ENCODE measurements around the gene TLR8. TPM values are rescaled to one million over a fixed set of nuclear protein-coding genes. Genes with fewer than 3 reads are reported as not detected.

TLR8 gene
- total RNA-seq, 1 donor from 2014 or later = not detected

DNA sequence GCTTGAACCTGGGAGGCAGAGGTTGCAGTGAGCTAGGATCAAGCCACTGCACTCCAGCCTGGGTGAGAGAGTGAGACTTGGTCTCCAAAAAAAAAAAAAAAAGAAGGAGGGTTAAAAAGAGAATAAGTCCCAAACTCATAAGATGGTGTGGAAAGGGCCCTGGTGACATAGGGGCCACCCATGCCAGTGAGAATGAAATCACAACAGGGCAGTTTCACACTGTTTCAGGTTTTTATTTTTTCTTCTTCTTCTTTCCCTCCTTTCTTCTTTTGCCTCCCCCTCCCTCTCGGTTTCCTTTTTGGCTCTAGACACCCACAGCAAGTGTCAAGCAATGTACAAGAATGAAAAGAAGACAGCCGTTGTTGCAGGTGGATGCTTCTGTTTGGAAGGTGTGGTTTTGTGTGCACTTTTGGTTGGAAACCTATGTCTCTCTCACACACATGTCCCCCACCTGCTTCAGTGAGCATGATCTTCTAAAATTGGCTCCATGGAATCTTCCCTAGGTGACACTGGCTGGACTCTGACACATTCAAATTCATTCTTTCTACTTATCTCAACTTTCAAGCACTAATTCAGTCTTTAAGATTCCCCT, 14.4 kb upstream of the TLR8 start:
- no peak overlapping the region for H3K4me3 ChIP-seq (ENCODE audit: low read depth, low read length)
- no peaks in the 10 kb centered on the region for H3K36me3 ChIP-seq (ENCODE audit: control insufficient read depth, insufficient read depth, low read length)
- FAIRE-seq (no peak), DNase-seq (ENCODE audit: low read depth) (no peak)
- TF ChIP-seq, protein P1, sequence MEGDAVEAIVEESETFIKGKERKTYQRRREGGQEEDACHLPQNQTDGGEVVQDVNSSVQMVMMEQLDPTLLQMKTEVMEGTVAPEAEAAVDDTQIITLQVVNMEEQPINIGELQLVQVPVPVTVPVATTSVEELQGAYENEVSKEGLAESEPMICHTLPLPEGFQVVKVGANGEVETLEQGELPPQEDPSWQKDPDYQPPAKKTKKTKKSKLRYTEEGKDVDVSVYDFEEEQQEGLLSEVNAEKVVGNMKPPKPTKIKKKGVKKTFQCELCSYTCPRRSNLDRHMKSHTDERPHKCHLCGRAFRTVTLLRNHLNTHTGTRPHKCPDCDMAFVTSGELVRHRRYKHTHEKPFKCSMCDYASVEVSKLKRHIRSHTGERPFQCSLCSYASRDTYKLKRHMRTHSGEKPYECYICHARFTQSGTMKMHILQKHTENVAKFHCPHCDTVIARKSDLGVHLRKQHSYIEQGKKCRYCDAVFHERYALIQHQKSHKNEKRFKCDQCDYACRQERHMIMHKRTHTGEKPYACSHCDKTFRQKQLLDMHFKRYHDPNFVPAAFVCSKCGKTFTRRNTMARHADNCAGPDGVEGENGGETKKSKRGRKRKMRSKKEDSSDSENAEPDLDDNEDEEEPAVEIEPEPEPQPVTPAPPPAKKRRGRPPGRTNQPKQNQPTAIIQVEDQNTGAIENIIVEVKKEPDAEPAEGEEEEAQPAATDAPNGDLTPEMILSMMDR (IDR thresholded peaks at IDR 0.05; ENCODE audit: insufficient read depth, low read length, severe bottlenecking) = no peak
- H3K27me3 ChIP-seq (ENCODE audit: control insufficient read depth, insufficient read depth, low read length) = no peaks in the 10 kb centered on the region

GRCh38 chrX:12892716-12893115, 13.7 kb upstream of the TLR8 start:
- Histone ChIP-seq H3K4me3 (ENCODE audit: low read depth, low read length) (no peak overlapping the region), H3K36me3 (ENCODE audit: control insufficient read depth, insufficient read depth, low read length) (no peaks in the 10 kb centered on the region), H3K27me3 (ENCODE audit: control insufficient read depth, insufficient read depth, low read length) (no peaks in the 10 kb centered on the region)
- DNase-seq (ENCODE audit: low read depth) (no peak), FAIRE-seq (no peak)
- TF ChIP-seq, protein P1 (IDR thresholded peaks at IDR 0.05; ENCODE audit: insufficient read depth, low read length, severe bottlenecking) = no peak

DNA sequence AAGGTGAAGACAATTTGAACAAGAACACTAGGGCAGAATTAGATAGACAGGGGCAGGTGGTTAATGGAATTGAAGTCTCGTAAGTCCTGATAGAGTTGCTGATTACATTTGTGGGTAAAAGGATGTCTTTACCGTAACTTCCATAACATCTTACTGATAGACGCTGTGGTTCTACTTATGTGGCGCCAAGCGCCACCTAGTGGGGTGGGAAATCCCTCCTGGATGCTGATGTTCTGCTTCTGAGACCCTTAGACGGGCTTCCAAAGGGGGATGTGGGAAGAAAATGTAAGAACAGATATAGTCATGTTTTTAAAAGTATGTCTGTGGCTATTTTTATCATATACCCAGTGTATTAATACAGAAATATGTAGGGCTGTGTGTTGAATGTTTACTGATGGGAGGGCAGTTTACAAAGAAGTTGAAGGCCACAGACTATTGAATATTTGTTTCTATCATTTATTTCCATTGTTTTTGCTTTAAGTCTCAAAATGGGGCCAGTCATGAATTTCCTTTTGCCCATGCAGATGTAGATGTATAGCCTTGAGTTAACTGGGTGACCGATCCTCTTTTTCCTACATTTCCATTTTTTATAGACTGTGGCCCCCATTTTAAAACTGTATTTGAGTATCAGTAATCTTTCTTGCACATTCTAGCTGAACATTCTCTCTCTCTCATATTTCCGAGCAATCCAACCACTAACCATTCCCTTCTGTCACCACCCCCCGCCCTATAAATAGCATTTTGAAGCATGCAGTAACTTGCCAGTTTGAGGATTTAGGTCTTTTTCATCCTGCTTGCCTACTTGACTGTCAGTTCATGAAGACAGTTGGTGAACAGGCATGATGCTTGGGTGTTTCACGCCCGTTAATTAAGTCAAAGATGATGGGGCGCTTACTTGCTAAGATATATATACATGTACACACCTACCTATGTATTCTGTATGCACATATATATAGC, 12.1 kb upstream of the TLR8 start:
- no peak for FAIRE-seq
- Histone ChIP-seq H3K36me3 (ENCODE audit: control insufficient read depth, insufficient read depth, low read length) (no peaks in the 10 kb centered on the region), H3K4me3 (ENCODE audit: low read depth, low read length) (no peak overlapping the region), H3K27me3 (ENCODE audit: control insufficient read depth, insufficient read depth, low read length) (no peaks in the 10 kb centered on the region)
- DNase-seq (ENCODE audit: low read depth) = peak; percentile 20
- TF ChIP-seq, protein P1 (IDR thresholded peaks at IDR 0.05; ENCODE audit: insufficient read depth, low read length, severe bottlenecking) = peak; percentile 55

DNA sequence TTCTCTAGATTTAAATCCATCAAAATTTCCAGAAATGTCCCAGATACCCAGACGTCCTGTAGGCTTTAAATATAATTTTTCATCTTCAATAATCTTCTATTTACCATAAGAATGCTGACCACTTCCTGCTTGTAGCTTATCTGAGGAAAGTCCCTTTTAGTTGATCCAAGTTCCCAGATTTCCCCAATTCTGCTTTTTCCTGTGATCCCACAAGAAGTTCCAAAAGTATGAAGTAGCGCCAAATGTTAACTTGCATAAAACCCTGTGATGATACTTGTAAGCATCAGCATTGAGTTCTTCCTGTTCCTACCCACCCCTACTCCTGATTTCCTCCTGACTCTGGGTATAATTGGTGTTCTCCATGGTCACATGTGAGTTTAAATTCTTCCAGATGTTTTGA, 10.6 kb upstream of the TLR8 start:
- H3K27me3 ChIP-seq (ENCODE audit: control insufficient read depth, insufficient read depth, low read length) = no peaks in the 10 kb centered on the region
- FAIRE-seq (no peak), DNase-seq (ENCODE audit: low read depth) (no peak)
- no peaks in the 10 kb centered on the region for H3K36me3 ChIP-seq (ENCODE audit: control insufficient read depth, insufficient read depth, low read length)
- no peak overlapping the region for H3K4me3 ChIP-seq (ENCODE audit: low read depth, low read length)
- TF ChIP-seq, protein P1 (IDR thresholded peaks at IDR 0.05; ENCODE audit: insufficient read depth, low read length, severe bottlenecking) = no peak

GRCh38 chrX:12896935-12897334, 9.5 kb upstream of the TLR8 start:
- no peaks in the 10 kb centered on the region for H3K36me3 ChIP-seq (ENCODE audit: control insufficient read depth, insufficient read depth, low read length)
- no peak for FAIRE-seq
- H3K27me3 ChIP-seq (ENCODE audit: control insufficient read depth, insufficient read depth, low read length) = no peaks in the 10 kb centered on the region
- H3K4me3 ChIP-seq (ENCODE audit: low read depth, low read length) = no peak overlapping the region
- no peak for DNase-seq (ENCODE audit: low read depth)
- TF ChIP-seq, protein P1 (IDR thresholded peaks at IDR 0.05; ENCODE audit: insufficient read depth, low read length, severe bottlenecking) = no peak

All from bronchial epithelial cell (primary cell).